ELR (cell line): ENCODE measurements around the gene KNCN.

Experiments
- DNase-seq: peaks from one replicate; pipeline ENCODE4 v3.0.0-alpha.2; 2015; ENCODE audit warnings: low read depth

KNCN gene

GRCh38 chr1:46523496-46524353 lies 27.7 kb downstream of the KNCN start:
- no peak for DNase-seq

GRCh38 chr1:46522969-46523320 lies 28.5 kb downstream of the KNCN start:
- no peak for DNase-seq

- peak; percentile 38 for DNase-seq
Measured at GRCh38 chr1:46522184-46522968, 29.1 kb downstream of the KNCN start.

GRCh38 chr1:46521414-46521813 lies 30.0 kb downstream of the KNCN start:
- DNase-seq, result no peak

GRCh38 chr1:46520063-46520911 lies 31.2 kb downstream of the KNCN start:
- peak; percentile 86 for DNase-seq

GRCh38 chr1:46519209-46519608 lies 32.2 kb downstream of the KNCN start:
- DNase-seq, result peak; percentile 37

- no peak for DNase-seq
Measured at GRCh38 chr1:46517932-46518498, 33.4 kb downstream of the KNCN start.

GRCh38 chr1:46517010-46517600 lies 34.3 kb downstream of the KNCN start:
- DNase-seq, result no peak

GRCh38 chr1:46516200-46516950 lies 35.1 kb downstream of the KNCN start:
- no peak for DNase-seq

- no peak for DNase-seq
Measured at GRCh38 chr1:46515576-46515975, 35.9 kb downstream of the KNCN start.

- no peak for DNase-seq
Measured at GRCh38 chr1:46513536-46513935, 37.9 kb downstream of the KNCN start.

GRCh38 chr1:46512792-46513190 lies 38.7 kb downstream of the KNCN start:
- no peak for DNase-seq

- DNase-seq, result no peak
Measured at GRCh38 chr1:46512135-46512791, 39.2 kb downstream of the KNCN start.

- DNase-seq, result no peak
Measured at GRCh38 chr1:46510998-46511365, 40.5 kb downstream of the KNCN start.

- no peak for DNase-seq
Measured at GRCh38 chr1:46510341-46510997, 41.0 kb downstream of the KNCN start.

GRCh38 chr1:46508757-46509156 lies 42.7 kb downstream of the KNCN start:
- peak; percentile 69 for DNase-seq

- peak; percentile 37 for DNase-seq
Measured at GRCh38 chr1:46506470-46507219, 44.8 kb downstream of the KNCN start.

GRCh38 chr1:46503421-46503820 lies 48.0 kb downstream of the KNCN start:
- DNase-seq, result no peak

- no peak for DNase-seq
Measured at GRCh38 chr1:46501528-46501927, 49.9 kb downstream of the KNCN start.
